HepG2 (cell line): ENCODE data around the gene CRADD. TPM values are rescaled to one million over a fixed set of nuclear protein-coding genes. Genes with fewer than 3 reads are reported as not detected.

ENCODE experiments used
- ATAC-seq: fragments of 200-7000 bp; cut with Tn5 transposase; 3 replicates; pipeline ENCODE4 v1.9.1; 2020; ENCODE audit warnings: mild to moderate bottlenecking, moderate library complexity
- BruUV-seq: library from RNA; stranded (reverse); fragments of 400-500 nt; replicated peaks from 2 replicates; lab custom pipeline; 2021; lab: Mats Ljungman, UMichigan
- CTCF ChIA-PET: fragments of 300-600 bp; formaldehyde crosslinking; extraction: SDS; loops from one replicate; lab custom pipeline; 2021; ENCODE audit warnings: low total read pairs, inconsistent platforms, low intra/inter-chr PET ratio; lab: Yijun Ruan, JAX
- POLR2A ChIA-PET: fragments of 350-600 bp; sonication (Branson Sonifier 250); formaldehyde crosslinking; loops from one replicate; lab custom pipeline; 2020; ENCODE audit warnings: antibody characterized with exemption, inconsistent platforms; lab: Yijun Ruan, JAX
- DNase-seq: peaks from one replicate; pipeline ENCODE4 v3.0.0-alpha.2; 2015; ENCODE audit warnings: low spot score
- FAIRE-seq: peaks from 3 replicates; lab custom pipeline; 2011; peaks lifted over from hg19 to GRCh38; lab: Jason Lieb, UNC
- H2AFZ ChIP-seq: one replicate; pipeline ENCODE4 v1.6.1; 2011; ENCODE audit warnings: low read length, inconsistent platforms
- H3K27ac ChIP-seq: fragments of 300-600 bp; 3 replicates; pipeline ENCODE4 v1.8.0; 2011; ENCODE audit warnings: mixed run types, mild to moderate bottlenecking, mixed read lengths, low read length, inconsistent platforms; ENCODE audit not compliant: insufficient read depth; ENCODE audit errors: extremely low read length
- H3K27me3 ChIP-seq, 2 experiments: fragments of 200-600 bp in 1 of 2; 2 replicates in 1 of 2; 3 replicates in 1 of 2; pipeline versions ENCODE4 v1.6.0 to v1.8.0; 2011; ENCODE audit warnings: low read length in 2 of 2, mild to moderate bottlenecking in 2 of 2, moderate library complexity in 2 of 2, inconsistent platforms in 1 of 2; ENCODE audit not compliant: insufficient read depth in 2 of 2, control insufficient read depth in 1 of 2
- H3K36me3 ChIP-seq, 2 experiments: fragments of 200-600 bp in 1 of 2; replicated peaks in 1 of 2; 2 replicates in 1 of 2; 3 replicates in 1 of 2; pipeline versions ENCODE4 v1.5.1 to v1.8.0; 2011; ENCODE audit warnings: low read length in 2 of 2, inconsistent platforms in 1 of 2; ENCODE audit not compliant: insufficient read depth in 2 of 2, control insufficient read depth in 1 of 2
- H3K4me1 ChIP-seq: 2 replicates; pipeline ENCODE4 v1.5.1; 2012; ENCODE audit warnings: low read length, inconsistent platforms; ENCODE audit not compliant: insufficient read depth
- H3K4me2 ChIP-seq: 2 replicates; pipeline ENCODE4 v1.6.0; 2011; ENCODE audit warnings: low read depth, low read length, inconsistent platforms
- H3K4me3 ChIP-seq, 3 experiments: fragments of 200-600 bp in 1 of 3; sonication (generic), shearing (Covaris generic) in 1 of 3; replicated peaks in 1 of 3; 2 replicates each; pipeline ENCODE4 v1.5.1; 2011 to 2016; ENCODE audit warnings: low read length in 3 of 3, inconsistent platforms in 2 of 3, low read depth in 2 of 3, mild to moderate bottlenecking in 2 of 3, control low read depth in 1 of 3, mixed read lengths in 1 of 3; ENCODE audit not compliant: insufficient read depth in 1 of 3
- H3K79me2 ChIP-seq: one replicate; pipeline ENCODE4 v1.6.1; 2011; ENCODE audit warnings: low read length, inconsistent platforms; ENCODE audit not compliant: insufficient read depth
- H3K9ac ChIP-seq: 2 replicates; pipeline ENCODE4 v1.6.0; 2011; ENCODE audit warnings: mild to moderate bottlenecking, low read depth, low read length, inconsistent platforms; ENCODE audit not compliant: insufficient read depth
- H3K9me3 ChIP-seq: 2 replicates; pipeline ENCODE4 v1.5.1; 2012; ENCODE audit warnings: mild to moderate bottlenecking, low read length
- H4K20me1 ChIP-seq: 2 replicates; pipeline ENCODE4 v1.6.0; 2011; ENCODE audit warnings: inconsistent platforms, mild to moderate bottlenecking, low read length, moderate library complexity; ENCODE audit not compliant: insufficient read depth
- BRCA1 ChIP-seq: sonication (generic); formaldehyde crosslinking; IDR thresholded peaks from 2 replicates; pipeline ENCODE4 v1.4.0; 2020; ENCODE audit warnings: missing genetic modification reagents
- GLI4 ChIP-seq: sonication (generic); formaldehyde crosslinking; IDR thresholded peaks from 2 replicates; pipeline ENCODE4 v1.5.1; 2020; ENCODE audit warnings: missing genetic modification reagents, mild to moderate bottlenecking, moderate library complexity, borderline replicate concordance
- KDM1A ChIP-seq: IDR thresholded peaks from 2 replicates; pipeline ENCODE4 v1.6.1; 2016; ENCODE audit warnings: missing compliant biosample characterization
- MBD4 ChIP-seq: IDR thresholded peaks from 2 replicates; pipeline ENCODE4 v1.6.1; 2012; ENCODE audit warnings: low read length, inconsistent platforms, borderline replicate concordance
- NR0B2 ChIP-seq: sonication (generic); formaldehyde crosslinking; IDR thresholded peaks from 2 replicates; pipeline ENCODE4 v1.4.0; 2020; ENCODE audit warnings: mild to moderate bottlenecking, missing genetic modification reagents
- TAF1 ChIP-seq: sonication (generic); formaldehyde crosslinking; IDR thresholded peaks from 2 replicates; pipeline ENCODE4 v1.4.0; 2020; ENCODE audit warnings: missing genetic modification reagents
- ZFP36L1 ChIP-seq: sonication (generic); formaldehyde crosslinking; IDR thresholded peaks from 2 replicates; pipeline ENCODE4 v1.8.0; 2022; ENCODE audit warnings: mild to moderate bottlenecking, missing genetic modification reagents, moderate library complexity
- ZFP82 ChIP-seq: sonication (generic); formaldehyde crosslinking; IDR thresholded peaks from 2 replicates; pipeline ENCODE4 v1.5.1; 2020; ENCODE audit warnings: mild to moderate bottlenecking, missing genetic modification reagents, borderline replicate concordance
- ZNF12 ChIP-seq: sonication (generic); formaldehyde crosslinking; IDR thresholded peaks from 2 replicates; pipeline ENCODE4 v1.5.0; 2020; ENCODE audit warnings: missing genetic modification reagents
- ZNF609 ChIP-seq: sonication (generic); formaldehyde crosslinking; IDR thresholded peaks from 2 replicates; pipeline ENCODE4 v1.4.0; 2020; ENCODE audit warnings: mild to moderate bottlenecking, missing genetic modification reagents, borderline replicate concordance
- WGBS: methylation state at CpG from one replicate; pipeline ENCODE4 v1.1.6; 2017; ENCODE audit warnings: low lambda C conversion rate; 5-methylcytosine and 5-hydroxymethylcytosine counted together
- in situ Hi-C: cut with HindIII; loops from 2 replicates; pipeline ENCODE4 v1.10.0; 2017; ENCODE audit warnings: low pct_unique_long_range_greater_than_20kb; ENCODE audit not compliant: extremely low pct_ligation_motif_present
- intact Hi-C: fragments of 100-400 bp; cut with micrococcal nuclease; formaldehyde crosslinking; loops from one replicate; pipeline ENCODE4 v1.10.0; 2022; ENCODE audit not compliant: unreplicated experiment
- polyA plus RNA-seq, 8 experiments: library from polyadenylated mRNA; depleted of rRNA in 3 of 8; stranded (reverse) in 7 of 8; unstranded in 1 of 8; fragments of >200 nt; fragmentation: Illumina TruSeq in 4 of 8; extraction: Trizol in 4 of 8; gene quantifications; 2 replicates each; pipeline versions ENCODE4 v1.2.1 to v1.2.3, GENCODE V29; 2011 to 2016; ENCODE audit warnings: low read depth in 4 of 8, missing spikeins in 1 of 8, mixed read lengths in 1 of 8; ENCODE audit not compliant: insufficient read depth in 1 of 8
- total RNA-seq, 5 experiments: library from RNA; depleted of rRNA; stranded (reverse); fragments of >200 nt; fragmentation: Illumina TruSeq; extraction: Trizol; gene quantifications; 2 replicates each; pipeline ENCODE4 v1.2.3, GENCODE V29; 2016; ENCODE audit warnings: low read depth in 1 of 5

Gene CRADD
- total and polyA plus RNA-seq, 2 of the 13 experiments (the other 11 are each of a cell fraction or from before 2014, with no cell fraction given): 12.4 to 18.8 TPM

GRCh38 chr12:93895089-93895445, 217.9 kb downstream of the CRADD start:
- no peak overlapping the region for H3K4me2 ChIP-seq
- no peaks in the 10 kb centered on the region for H3K4me1 ChIP-seq
- 0 out of 5 replicates have a peak, but pooled peaks cover 0 to 1% of the 10 kb centered on the region in 2 experiments for H3K27me3 ChIP-seq
- no peak overlapping the region for H3K27ac ChIP-seq
- BruUV-seq: no TSS peak
- in situ Hi-C loops (no loop called here), intact Hi-C loops (no loop called here)
- no peak overlapping the region for H3K9ac ChIP-seq
- no peaks in the 10 kb centered on the region for H3K36me3 ChIP-seq
- DNase-seq (no peak), ATAC-seq (no peak), FAIRE-seq (no peak)
- no peak overlapping the region for H3K4me3 ChIP-seq
- no peaks in the 10 kb centered on the region for H3K79me2 ChIP-seq
- no peaks in the 10 kb centered on the region for H3K9me3 ChIP-seq
- ChIA-PET CTCF (no interaction called here), POLR2A (no interaction called here)
- H2AFZ ChIP-seq: no peak overlapping the region
- no peak for TF ChIP-seq ZFP82 (CRISPR knock-in tag)
- TF ChIP-seq TAF1 (CRISPR knock-in tag): no peak
- TF ChIP-seq GLI4: no peak
- no peak for TF ChIP-seq ZFP36L1 (CRISPR knock-in tag)
- no peak for TF ChIP-seq NR0B2
- no peak for TF ChIP-seq KDM1A
- no peak for TF ChIP-seq MBD4
- TF ChIP-seq ZNF609 (CRISPR knock-in tag): no peak
- no peak for TF ChIP-seq BRCA1 (CRISPR knock-in tag)
- no peak for TF ChIP-seq ZNF12
- no peaks in the 10 kb centered on the region for H4K20me1 ChIP-seq
- WGBS: 73% methylated on average over 5 of the region's 6 CpGs
